ENCODE measurements around the gene BST2.

DNA sequence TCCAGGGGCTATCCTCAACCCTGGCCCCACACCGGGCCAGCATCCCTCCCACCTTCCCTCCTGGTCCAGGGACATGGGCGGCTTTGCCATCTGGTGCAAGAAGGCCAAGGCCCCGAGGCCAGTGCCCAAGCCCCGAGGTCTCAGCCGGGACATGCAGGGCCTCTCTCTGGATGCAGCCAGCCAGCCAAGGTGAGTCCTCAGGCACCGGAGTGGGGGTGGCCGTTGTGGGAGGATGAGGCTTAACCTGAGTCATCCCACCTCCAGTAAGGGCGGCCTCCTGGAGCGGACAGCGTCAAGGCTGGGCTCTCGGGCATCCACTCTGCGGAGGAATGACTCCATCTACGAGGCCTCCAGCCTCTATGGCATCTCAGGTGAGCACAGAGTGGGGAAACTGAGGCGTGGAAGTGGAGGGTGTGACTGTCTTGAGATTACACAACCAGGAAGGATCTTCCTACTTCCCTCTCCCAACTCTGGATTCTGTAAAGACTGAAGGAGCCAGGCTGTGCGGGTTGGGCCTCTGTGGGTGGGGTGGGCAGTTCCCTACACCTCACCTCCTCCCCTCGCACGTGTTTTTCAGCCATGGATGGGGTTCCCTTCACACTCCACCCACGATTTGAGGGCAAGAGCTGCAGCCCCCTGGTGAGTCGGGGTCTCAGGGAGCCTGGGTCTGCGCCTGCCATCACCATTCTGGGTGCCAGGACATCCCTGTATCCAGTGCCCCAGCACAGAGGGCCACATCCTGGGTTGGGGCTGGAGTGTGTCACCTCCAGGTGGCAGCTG, 18.2 kb upstream of the BST2 start:
- TF ChIP-seq PPARA (CRISPR knock-in tag; IDR thresholded peaks at IDR 0.05; ENCODE audit: borderline replicate concordance) (no peak), ZNF565 (CRISPR knock-in tag; conservative IDR thresholded peaks at IDR 0.05; ENCODE audit: low read depth) (no peak), BACH2 (CRISPR knock-in tag; IDR thresholded peaks at IDR 0.05; ENCODE audit: borderline replicate concordance) (no peak), GLIS3 (CRISPR knock-in tag; IDR thresholded peaks at IDR 0.05) (no peak), CSDC2 (CRISPR knock-in tag; IDR thresholded peaks at IDR 0.05) (no peak), ZFP30 (CRISPR knock-in tag; IDR thresholded peaks at IDR 0.05) (no peak)
- TF ChIP-seq, protein P1, sequence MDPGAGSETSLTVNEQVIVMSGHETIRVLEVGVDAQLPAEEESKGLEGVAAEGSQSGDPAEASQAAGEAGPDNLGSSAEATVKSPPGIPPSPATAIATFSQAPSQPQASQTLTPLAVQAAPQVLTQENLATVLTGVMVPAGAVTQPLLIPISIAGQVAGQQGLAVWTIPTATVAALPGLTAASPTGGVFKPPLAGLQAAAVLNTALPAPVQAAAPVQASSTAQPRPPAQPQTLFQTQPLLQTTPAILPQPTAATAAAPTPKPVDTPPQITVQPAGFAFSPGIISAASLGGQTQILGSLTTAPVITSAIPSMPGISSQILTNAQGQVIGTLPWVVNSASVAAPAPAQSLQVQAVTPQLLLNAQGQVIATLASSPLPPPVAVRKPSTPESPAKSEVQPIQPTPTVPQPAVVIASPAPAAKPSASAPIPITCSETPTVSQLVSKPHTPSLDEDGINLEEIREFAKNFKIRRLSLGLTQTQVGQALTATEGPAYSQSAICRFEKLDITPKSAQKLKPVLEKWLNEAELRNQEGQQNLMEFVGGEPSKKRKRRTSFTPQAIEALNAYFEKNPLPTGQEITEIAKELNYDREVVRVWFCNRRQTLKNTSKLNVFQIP (CRISPR knock-in tag; IDR thresholded peaks at IDR 0.05; ENCODE audit: borderline replicate concordance, low read depth) = no peak
- TF ChIP-seq, protein P2, sequence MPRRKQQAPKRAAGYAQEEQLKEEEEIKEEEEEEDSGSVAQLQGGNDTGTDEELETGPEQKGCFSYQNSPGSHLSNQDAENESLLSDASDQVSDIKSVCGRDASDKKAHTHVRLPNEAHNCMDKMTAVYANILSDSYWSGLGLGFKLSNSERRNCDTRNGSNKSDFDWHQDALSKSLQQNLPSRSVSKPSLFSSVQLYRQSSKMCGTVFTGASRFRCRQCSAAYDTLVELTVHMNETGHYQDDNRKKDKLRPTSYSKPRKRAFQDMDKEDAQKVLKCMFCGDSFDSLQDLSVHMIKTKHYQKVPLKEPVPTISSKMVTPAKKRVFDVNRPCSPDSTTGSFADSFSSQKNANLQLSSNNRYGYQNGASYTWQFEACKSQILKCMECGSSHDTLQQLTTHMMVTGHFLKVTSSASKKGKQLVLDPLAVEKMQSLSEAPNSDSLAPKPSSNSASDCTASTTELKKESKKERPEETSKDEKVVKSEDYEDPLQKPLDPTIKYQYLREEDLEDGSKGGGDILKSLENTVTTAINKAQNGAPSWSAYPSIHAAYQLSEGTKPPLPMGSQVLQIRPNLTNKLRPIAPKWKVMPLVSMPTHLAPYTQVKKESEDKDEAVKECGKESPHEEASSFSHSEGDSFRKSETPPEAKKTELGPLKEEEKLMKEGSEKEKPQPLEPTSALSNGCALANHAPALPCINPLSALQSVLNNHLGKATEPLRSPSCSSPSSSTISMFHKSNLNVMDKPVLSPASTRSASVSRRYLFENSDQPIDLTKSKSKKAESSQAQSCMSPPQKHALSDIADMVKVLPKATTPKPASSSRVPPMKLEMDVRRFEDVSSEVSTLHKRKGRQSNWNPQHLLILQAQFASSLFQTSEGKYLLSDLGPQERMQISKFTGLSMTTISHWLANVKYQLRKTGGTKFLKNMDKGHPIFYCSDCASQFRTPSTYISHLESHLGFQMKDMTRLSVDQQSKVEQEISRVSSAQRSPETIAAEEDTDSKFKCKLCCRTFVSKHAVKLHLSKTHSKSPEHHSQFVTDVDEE (CRISPR knock-in tag; IDR thresholded peaks at IDR 0.05) = no peak
- TF ChIP-seq, protein P3, sequence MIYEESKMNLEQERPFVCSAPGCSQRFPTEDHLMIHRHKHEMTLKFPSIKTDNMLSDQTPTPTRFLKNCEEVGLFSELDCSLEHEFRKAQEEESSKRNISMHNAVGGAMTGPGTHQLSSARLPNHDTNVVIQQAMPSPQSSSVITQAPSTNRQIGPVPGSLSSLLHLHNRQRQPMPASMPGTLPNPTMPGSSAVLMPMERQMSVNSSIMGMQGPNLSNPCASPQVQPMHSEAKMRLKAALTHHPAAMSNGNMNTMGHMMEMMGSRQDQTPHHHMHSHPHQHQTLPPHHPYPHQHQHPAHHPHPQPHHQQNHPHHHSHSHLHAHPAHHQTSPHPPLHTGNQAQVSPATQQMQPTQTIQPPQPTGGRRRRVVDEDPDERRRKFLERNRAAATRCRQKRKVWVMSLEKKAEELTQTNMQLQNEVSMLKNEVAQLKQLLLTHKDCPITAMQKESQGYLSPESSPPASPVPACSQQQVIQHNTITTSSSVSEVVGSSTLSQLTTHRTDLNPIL (CRISPR knock-in tag; IDR thresholded peaks at IDR 0.05; ENCODE audit: low read depth) = no peak
- TF ChIP-seq, protein P4, sequence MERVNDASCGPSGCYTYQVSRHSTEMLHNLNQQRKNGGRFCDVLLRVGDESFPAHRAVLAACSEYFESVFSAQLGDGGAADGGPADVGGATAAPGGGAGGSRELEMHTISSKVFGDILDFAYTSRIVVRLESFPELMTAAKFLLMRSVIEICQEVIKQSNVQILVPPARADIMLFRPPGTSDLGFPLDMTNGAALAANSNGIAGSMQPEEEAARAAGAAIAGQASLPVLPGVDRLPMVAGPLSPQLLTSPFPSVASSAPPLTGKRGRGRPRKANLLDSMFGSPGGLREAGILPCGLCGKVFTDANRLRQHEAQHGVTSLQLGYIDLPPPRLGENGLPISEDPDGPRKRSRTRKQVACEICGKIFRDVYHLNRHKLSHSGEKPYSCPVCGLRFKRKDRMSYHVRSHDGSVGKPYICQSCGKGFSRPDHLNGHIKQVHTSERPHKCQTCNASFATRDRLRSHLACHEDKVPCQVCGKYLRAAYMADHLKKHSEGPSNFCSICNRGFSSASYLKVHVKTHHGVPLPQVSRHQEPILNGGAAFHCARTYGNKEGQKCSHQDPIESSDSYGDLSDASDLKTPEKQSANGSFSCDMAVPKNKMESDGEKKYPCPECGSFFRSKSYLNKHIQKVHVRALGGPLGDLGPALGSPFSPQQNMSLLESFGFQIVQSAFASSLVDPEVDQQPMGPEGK (CRISPR knock-in tag; IDR thresholded peaks at IDR 0.05; ENCODE audit: borderline replicate concordance) = no peak
- TF ChIP-seq, protein P5, sequence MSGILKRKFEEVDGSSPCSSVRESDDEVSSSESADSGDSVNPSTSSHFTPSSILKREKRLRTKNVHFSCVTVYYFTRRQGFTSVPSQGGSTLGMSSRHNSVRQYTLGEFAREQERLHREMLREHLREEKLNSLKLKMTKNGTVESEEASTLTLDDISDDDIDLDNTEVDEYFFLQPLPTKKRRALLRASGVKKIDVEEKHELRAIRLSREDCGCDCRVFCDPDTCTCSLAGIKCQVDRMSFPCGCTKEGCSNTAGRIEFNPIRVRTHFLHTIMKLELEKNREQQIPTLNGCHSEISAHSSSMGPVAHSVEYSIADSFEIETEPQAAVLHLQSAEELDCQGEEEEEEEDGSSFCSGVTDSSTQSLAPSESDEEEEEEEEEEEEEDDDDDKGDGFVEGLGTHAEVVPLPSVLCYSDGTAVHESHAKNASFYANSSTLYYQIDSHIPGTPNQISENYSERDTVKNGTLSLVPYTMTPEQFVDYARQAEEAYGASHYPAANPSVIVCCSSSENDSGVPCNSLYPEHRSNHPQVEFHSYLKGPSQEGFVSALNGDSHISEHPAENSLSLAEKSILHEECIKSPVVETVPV (CRISPR knock-in tag; IDR thresholded peaks at IDR 0.05) = no peak

Measured in SK-N-SH treated with all-trans-retinoic acid at 6 μM for 48 hours (cell line).